ENCODE results near the gene LIMS3.
"Not testable (repeated sequence)": the region's sequence is repeated elsewhere in the genome, so short reads cannot be mapped to it uniquely, and the experiment has no call there.

LIMS3 gene

DNA sequence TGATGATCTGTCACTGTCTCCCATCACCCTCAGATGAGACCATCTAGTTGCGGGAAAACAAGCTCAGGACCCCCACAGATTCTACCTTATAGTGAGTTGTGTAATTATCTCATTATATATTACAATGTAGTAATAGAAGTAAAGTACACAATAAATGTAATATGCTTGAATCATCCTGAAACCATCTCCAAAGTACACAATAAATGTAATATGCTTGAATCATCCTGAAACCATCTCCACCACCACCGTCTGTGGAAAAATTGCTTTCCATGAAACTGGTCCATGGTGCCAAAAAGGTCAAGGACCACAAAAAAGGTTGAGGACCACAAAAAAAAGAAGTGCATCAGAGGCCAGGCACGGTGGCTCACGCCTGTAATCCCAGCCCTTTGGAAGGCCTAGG, 29.3 kb downstream of the LIMS3 start:
- DNase-seq, result not testable (repeated sequence)

DNA sequence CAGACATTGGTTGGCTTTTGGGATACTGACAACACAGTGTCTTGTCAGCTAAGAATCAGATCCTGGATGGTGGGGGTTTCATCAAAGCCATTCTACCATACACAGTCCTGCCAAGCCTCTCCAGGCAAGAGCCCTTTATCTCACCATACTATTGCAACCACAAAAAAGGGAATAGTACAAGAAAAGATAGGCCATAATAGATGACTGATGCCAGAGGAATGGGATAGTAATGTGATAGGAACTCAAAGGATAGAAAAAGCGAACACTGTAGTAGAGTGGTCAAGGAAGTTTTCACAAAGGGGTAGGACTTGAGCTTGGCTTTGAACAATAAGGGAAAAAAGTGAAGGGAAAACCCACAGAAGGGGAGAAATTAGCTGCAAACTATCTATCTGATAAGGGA, 30.7 kb downstream of the LIMS3 start:
- DNase-seq, result not testable (repeated sequence)

DNA sequence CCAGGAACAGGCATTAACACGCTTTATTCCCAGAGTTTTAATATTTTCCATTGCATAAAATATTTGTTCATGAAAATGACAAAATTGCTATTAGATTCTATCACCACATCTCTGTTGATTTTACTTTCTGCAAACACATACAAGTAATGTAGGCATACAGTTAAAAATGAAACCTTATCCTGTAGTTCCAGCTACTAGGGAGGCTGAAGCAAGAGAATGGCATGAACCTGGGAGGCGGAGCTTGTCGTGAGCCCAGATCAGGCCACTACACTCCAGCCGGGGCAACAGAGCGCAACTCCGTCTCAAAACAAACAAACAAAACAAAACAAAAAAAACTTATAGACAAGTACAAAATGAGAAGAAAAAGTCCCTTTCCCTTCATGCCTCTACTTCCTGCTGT, 38.0 kb downstream of the LIMS3 start:
- not testable (repeated sequence) for DNase-seq

DNA sequence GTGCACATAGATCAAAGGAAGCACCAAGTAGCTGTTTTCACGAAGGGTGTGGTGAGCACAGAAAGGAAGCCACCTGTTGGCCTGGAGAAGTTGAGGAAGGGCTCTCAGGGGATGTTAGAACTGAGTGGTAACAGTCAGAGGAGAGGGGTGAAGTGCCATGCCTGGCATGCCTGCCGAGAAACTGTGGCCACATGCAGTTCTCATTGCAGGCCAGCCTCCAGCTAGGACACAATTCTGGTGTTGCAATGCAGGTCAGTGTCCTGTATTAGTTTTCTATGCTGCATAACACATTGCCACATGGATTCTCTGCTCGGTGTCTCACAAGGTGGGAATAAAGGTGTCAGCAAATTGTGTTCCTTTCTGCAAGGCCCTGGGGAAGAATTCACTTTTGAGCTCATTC, 46.9 kb downstream of the LIMS3 start:
- not testable (repeated sequence) for DNase-seq

DNA sequence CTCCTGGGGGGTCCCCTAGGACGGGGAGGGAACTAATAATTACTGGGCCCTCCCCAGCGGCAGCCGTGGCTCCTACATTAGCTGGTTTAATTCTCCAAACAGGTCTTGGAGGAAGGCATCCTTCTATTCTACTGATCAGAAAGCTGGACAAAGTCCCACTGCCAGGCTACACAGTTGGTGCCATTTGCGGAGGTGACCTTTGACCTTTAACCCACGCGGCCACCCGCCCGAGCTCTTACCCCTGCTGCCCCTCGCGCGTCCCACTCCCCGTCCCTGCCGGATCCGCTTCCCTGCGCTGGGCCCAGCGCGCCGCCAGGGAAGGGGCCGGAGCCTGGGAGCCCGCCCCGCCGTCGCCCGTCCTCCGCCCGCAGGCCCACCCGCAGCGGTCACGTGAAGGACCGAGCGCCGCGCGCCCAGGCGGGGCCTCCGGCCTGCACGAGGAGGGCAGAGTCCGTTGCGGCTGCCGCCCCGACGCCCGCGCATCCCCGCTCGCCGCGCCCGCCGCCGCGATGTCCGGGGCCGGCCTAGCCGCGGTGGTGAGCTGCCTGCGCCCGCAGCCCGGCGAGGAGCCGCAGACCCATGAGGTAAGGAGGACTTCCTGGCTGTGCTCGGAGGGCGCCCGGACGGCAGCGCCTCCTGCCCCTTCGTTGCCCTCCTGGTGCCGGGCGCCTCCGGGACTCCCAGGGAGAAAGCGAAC, 48.9 kb downstream of the LIMS3 start:
- DNase-seq, result not testable (repeated sequence)

DNA sequence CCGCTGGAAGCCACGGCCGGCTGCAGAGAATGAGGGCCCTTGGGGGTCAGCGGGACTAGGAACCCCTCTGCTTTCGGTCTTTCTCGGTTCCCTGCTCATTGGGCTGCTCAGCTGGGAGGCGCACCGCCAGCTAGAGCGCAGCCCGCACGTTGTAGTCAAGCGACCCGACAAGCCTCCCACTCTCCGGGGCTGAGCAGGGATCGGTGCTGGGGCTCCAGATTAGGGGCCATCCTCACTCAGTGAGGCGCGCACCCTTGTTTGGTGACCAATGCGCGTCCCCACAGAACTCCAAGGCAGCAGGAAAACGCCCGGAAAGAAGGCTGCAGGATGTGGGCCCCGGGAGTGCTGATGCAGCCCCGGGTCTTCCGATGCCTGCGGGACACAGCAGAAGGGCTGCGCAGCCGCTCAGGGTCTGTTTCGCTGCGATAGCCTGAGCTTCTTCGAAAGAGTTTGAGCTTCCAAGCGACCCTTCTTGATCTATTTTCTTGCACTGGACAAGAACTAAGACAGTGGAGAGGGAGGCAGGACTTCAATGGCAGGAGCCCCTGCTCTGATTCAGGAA, 49.6 kb downstream of the LIMS3 start:
- not testable (repeated sequence) for DNase-seq

DNA sequence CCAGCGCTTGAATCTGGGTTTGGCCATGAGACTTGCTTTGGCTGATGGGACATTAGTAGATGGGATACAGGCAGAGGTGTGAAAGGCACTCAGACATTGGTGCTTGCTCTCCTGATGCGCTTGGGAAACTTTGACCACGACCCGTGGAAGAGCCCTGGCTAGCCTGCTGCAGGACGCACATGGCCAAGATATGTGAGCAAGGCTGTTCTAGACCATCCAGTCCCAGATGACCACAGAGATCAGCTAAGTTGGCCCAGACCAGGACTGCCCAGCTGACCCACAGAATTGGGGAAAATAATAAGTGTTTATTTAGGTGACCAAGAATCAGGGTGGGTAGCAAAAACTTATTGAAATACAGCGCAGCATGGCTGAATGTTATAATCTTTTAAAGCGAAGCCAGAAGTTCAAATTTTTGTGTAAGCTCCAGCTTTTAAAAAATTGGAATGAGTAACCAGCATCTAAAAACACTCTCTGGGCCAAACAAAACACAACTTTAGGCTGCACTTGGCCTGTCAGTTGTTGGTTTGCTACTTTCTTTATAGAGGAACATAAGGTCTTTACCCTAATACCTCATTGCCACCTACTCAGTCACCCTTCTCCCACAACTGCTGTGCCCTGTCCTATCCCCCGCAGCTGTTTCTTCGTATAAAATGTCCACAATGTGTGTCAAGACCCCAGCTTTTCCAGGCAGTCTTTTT, 51.8 kb downstream of the LIMS3 start:
- DNase-seq, result not testable (repeated sequence)

DNA sequence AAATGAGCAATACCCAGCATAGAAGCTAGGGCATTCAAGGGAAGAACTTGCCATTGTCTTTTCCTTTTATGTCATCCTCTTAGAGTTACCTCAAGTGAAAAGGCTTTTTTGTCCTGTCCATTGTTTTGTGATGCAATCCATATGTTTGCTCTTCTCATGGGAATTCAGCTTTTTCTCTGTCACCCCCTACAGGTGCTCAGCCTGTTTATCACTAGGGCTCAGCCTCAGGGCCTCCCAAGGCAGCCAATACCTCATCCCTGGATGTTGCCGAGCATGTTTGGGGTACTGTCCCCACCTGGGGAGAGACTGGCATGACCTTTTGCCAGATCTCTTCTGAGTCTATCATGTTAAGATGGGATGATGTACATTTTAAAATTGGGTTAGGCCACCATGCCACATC, 65.5 kb downstream of the LIMS3 start:
- DNase-seq, result not testable (repeated sequence)

DNA sequence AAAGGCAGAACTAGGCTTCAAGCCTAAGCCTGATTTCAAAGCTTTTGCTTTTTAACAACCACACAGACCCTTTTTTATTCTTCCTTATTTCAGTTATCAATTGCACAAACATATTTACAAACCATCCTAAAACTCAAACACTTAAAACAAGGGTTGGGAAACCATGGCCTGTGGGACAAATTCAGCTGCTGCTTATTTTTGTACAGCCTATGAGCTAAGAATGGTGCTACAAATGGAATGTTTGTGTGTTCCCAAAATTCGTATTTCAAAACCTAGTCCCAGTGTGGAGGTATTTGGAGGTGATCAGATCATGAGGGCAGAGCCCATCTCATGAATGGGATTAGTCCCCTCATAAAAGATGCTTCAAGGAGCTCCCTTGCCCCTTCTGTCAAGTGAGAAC, 67.0 kb downstream of the LIMS3 start:
- DNase-seq, result not testable (repeated sequence)

DNA sequence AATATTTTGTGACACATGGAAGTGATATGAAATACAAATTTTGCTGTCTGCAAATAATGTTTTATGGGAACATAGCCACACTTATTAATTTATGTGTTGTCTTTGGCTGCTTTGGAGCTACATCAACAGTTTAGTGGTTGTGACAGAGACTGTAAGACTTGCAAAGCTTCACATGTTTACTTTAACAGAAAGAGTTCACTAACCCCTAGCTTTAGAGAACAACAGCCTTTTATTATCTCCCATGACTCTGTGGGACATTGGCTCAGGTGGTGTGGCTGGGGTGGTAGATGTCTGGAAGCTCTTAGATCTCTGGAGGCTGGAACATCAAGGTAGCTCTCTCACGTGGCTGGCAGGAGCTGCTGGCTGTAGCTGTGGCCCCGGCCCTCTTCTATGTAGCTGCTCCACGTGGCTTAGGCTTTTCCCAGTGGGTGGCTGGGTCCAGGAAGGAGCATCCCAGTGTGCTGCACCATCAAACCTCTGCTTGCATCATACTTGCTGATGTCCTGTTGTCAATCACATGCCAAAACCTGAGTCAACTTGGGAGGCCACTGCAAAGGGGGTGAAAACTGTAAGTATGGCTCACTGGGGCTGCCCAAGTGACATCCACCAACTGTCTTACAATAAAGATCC, 67.7 kb downstream of the LIMS3 start:
- DNase-seq, result not testable (repeated sequence)

DNA sequence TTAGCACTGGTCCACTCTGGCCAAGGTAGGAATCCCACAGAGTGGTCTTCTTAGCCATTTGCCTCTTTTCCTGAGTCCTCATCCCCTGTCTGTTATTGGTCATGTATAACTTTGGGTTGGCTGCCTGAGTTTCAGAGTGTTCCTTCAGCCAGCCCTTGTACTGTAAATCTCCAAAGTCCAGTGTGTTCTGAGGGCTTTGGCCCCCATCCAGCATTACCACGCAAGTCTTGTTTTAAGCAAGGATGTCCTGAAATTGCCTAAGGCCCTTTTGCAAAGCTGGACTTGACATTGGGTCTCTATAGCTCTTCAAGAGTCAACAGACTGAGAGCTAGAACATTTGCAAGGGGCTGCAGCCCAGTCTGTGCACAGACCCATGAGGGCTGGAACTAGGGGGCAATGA, 68.4 kb downstream of the LIMS3 start:
- DNase-seq, result not testable (repeated sequence)

DNA sequence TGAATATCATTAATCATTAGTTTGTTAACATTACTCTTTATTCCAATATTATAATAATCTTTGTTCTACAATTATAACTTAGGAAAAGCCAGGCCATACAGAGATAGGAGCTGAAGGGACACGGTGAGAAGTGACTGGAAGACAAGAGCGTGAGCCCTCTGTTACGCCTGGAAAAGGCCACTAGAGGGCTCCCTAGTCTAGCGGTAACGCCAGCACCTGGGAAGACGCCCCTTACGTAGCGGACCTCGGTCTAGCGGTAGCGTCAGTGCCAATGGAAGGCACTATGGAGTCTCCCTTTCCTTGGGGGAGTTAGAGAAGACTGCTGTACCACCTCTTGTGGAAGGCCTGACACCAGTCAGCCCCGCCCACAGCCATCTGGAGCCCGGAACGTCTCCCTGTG, 71.4 kb downstream of the LIMS3 start:
- DNase-seq, result not testable (repeated sequence)

DNA sequence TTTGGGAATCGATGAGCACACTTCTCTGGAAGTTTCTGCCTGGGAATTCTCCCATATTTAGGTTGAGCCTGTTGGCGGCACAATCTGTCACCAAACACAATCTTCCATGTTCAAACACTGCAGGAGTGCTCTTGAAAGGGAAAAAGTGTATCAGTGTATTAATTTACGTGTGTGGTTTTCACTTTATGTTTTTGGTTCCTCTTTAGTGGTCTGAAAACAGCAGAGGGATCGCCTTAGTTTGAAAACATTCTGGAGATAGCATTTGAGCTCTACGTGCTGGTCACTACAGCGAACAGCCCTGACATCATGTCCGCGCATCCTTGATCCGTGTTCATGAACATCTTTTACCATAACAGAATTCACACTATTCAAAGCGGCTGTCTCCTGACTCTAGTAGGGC, 73.2 kb downstream of the LIMS3 start:
- DNase-seq, result not testable (repeated sequence)
